ENCODE data around the gene MTCL1.

MTCL1 gene

GRCh38 chr18:8673256-8674209, 31.8 kb upstream of the MTCL1 start:
- Histone ChIP-seq H3K36me3 (ENCODE audit: control insufficient read depth, insufficient read depth, low read length) (no peaks in the 10 kb centered on the region), H3K4me2 (ENCODE audit: low read length) (no peak overlapping the region), H3K9ac (no peak overlapping the region), H3K79me2 (no peaks in the 10 kb centered on the region), H2AFZ (no peak overlapping the region), H3K9me3 (ENCODE audit: control insufficient read depth, low read length) (no peaks in the 10 kb centered on the region), H3K4me1 (no peaks in the 10 kb centered on the region), H3K27ac (no peak overlapping the region), H3K4me3 (ENCODE audit: low read depth, low read length) (no peak overlapping the region), H3K27me3 (ENCODE audit: control insufficient read depth, insufficient read depth, low read length) (no peaks in the 10 kb centered on the region)
- TF ChIP-seq, protein P1, sequence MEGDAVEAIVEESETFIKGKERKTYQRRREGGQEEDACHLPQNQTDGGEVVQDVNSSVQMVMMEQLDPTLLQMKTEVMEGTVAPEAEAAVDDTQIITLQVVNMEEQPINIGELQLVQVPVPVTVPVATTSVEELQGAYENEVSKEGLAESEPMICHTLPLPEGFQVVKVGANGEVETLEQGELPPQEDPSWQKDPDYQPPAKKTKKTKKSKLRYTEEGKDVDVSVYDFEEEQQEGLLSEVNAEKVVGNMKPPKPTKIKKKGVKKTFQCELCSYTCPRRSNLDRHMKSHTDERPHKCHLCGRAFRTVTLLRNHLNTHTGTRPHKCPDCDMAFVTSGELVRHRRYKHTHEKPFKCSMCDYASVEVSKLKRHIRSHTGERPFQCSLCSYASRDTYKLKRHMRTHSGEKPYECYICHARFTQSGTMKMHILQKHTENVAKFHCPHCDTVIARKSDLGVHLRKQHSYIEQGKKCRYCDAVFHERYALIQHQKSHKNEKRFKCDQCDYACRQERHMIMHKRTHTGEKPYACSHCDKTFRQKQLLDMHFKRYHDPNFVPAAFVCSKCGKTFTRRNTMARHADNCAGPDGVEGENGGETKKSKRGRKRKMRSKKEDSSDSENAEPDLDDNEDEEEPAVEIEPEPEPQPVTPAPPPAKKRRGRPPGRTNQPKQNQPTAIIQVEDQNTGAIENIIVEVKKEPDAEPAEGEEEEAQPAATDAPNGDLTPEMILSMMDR (IDR thresholded peaks at IDR 0.05) = no peak

- Histone ChIP-seq H3K79me2 (no peaks in the 10 kb centered on the region), H3K4me2 (ENCODE audit: low read length) (no peak overlapping the region), H3K9me3 (ENCODE audit: control insufficient read depth, low read length) (no peaks in the 10 kb centered on the region), H3K36me3 (ENCODE audit: control insufficient read depth, insufficient read depth, low read length) (no peaks in the 10 kb centered on the region), H3K9ac (no peak overlapping the region), H3K4me3 (ENCODE audit: low read depth, low read length) (no peak overlapping the region), H3K4me1 (no peaks in the 10 kb centered on the region), H3K27ac (no peak overlapping the region), H2AFZ (no peak overlapping the region), H3K27me3 (ENCODE audit: control insufficient read depth, insufficient read depth, low read length) (no peaks in the 10 kb centered on the region)
- TF ChIP-seq, protein P1 (IDR thresholded peaks at IDR 0.05) = no peak
Measured at GRCh38 chr18:8675057-8675456, 30.3 kb upstream of the MTCL1 start.

- H3K4me3 ChIP-seq (ENCODE audit: low read depth, low read length) = no peak overlapping the region
- no peak overlapping the region for H3K27ac ChIP-seq
- H3K36me3 ChIP-seq (ENCODE audit: control insufficient read depth, insufficient read depth, low read length) = no peaks in the 10 kb centered on the region
- no peaks in the 10 kb centered on the region for H3K4me1 ChIP-seq
- TF ChIP-seq, protein P1 (IDR thresholded peaks at IDR 0.05) = no peak
- no peak overlapping the region for H2AFZ ChIP-seq
- H3K27me3 ChIP-seq (ENCODE audit: control insufficient read depth, insufficient read depth, low read length) = no peaks in the 10 kb centered on the region
- H3K79me2 ChIP-seq = no peaks in the 10 kb centered on the region
- no peaks in the 10 kb centered on the region for H3K9me3 ChIP-seq (ENCODE audit: control insufficient read depth, low read length)
- no peak overlapping the region for H3K9ac ChIP-seq
- no peak overlapping the region for H3K4me2 ChIP-seq (ENCODE audit: low read length)
Measured at GRCh38 chr18:8681196-8681595, 24.2 kb upstream of the MTCL1 start.

DNA sequence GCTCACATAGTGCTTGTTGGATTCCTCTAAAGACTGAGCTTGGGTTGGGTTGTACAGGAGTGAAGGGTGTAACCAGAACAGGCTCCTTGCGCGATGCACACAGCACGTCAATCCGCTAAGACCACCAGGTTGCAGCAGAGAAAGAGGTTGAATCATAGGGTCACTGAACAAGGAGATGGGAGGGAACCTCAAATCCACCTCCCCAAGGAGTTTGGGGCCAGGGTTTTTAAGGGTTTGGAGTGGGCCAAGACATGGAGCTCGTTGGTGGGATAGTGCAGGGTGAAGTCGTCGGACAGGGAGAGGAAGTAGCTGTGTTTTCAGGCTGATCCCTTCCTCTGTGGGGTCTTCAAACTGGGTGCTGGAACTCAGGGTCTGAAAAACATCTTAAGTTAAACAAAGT, 20.8 kb upstream of the MTCL1 start:
- Histone ChIP-seq H2AFZ (no peak overlapping the region), H3K4me2 (ENCODE audit: low read length) (no peak overlapping the region), H3K27ac (no peak overlapping the region), H3K4me1 (peaks cover 12% of the 10 kb centered on the region), H3K79me2 (no peaks in the 10 kb centered on the region), H3K9me3 (ENCODE audit: control insufficient read depth, low read length) (no peaks in the 10 kb centered on the region), H3K9ac (no peak overlapping the region), H3K36me3 (ENCODE audit: control insufficient read depth, insufficient read depth, low read length) (no peaks in the 10 kb centered on the region), H3K4me3 (ENCODE audit: low read depth, low read length) (no peak overlapping the region), H3K27me3 (ENCODE audit: control insufficient read depth, insufficient read depth, low read length) (no peaks in the 10 kb centered on the region)
- TF ChIP-seq, protein P1 (IDR thresholded peaks at IDR 0.05) = no peak
